Right lobe of liver (tissue), 4 donors: ENCODE measurements around the gene NGF.

Experiments
- CTCF ChIP-seq, 4 donors: fragments of 200-600 bp in 3 of 4; fragments of 450-650 bp in 1 of 4; IDR thresholded peaks; one replicate each; pipeline versions ENCODE4 v1.5.1 to v1.8.0; 2016 to 2022; ENCODE audit warnings: antibody characterized with exemption in 4 of 4, mild to moderate bottlenecking in 2 of 4
- POLR2A ChIP-seq: fragments of 450-650 bp; IDR thresholded peaks from one replicate; pipeline ENCODE4 v1.6.1; 2017; ENCODE audit warnings: antibody characterized with exemption, mild to moderate bottlenecking
- donor health status: DM: no; HTN: no; CAD: no.
- donor health status: DM: no; HTN: no; CAD: no.
- donor health status: DM: no; HTN: yes; CAD: no.

GRCh38 chr1:115340879-115341278 is 2.8 kb upstream of the NGF start:
- TF ChIP-seq CTCF (IDR thresholded peaks at IDR 0.05) (no peak), POLR2A (no peak)
